K562 (cell line): ENCODE results near the gene CLIP1. TPM values are rescaled to one million over a fixed set of nuclear protein-coding genes. Genes with fewer than 3 reads are reported as not detected.

ENCODE experiments used
- CEBPZ ChIP-seq: fragments of 150-350 bp; IDR thresholded peaks from 2 replicates; pipeline ENCODE4 v1.6.1; 2014; ENCODE audit warnings: low read depth, mild to moderate bottlenecking, low read length, borderline replicate concordance
- CHD4 ChIP-seq: fragments of 200-600 bp; sonication (generic); IDR thresholded peaks from 3 replicates; pipeline ENCODE4 v1.6.1; 2012; ENCODE audit warnings: low read depth, mild to moderate bottlenecking, mixed read lengths, low read length, inconsistent platforms; ENCODE audit not compliant: insufficient read depth, insufficient replicate concordance, poor library complexity, severe bottlenecking
- CREBBP ChIP-seq: IDR thresholded peaks from one replicate; pipeline ENCODE4 v1.6.1; 2012; ENCODE audit warnings: low read depth, mild to moderate bottlenecking, control low read depth, inconsistent platforms, low read length
- IRF2 ChIP-seq: sonication (generic); formaldehyde crosslinking; IDR thresholded peaks from 2 replicates; pipeline ENCODE4 v1.8.1; 2022; ENCODE audit warnings: mild to moderate bottlenecking, missing genetic modification reagents
- NBN ChIP-seq: fragments of 450-650 bp; IDR thresholded peaks from 2 replicates; pipeline ENCODE4 v1.6.1; 2016; ENCODE audit warnings: low read depth, mild to moderate bottlenecking
- RBM14 ChIP-seq: fragments of 200-400 bp; formaldehyde crosslinking; IDR thresholded peaks from 2 replicates; pipeline ENCODE4 v1.6.1; 2018; ENCODE audit warnings: low read depth, mild to moderate bottlenecking, low read length, moderate library complexity, borderline replicate concordance; ENCODE audit not compliant: insufficient read depth
- TAF7 ChIP-seq: fragments of 450-650 bp; IDR thresholded peaks from 2 replicates; pipeline ENCODE4 v1.6.1; 2016; ENCODE audit warnings: missing genetic modification characterization, missing compliant biosample characterization
- TEAD1 ChIP-seq, 2 experiments: fragments of 450-650 bp in 1 of 2; sonication (generic) in 1 of 2; formaldehyde crosslinking; IDR thresholded peaks; 2 replicates each; pipeline versions ENCODE4 v1.4.0 to v1.8.0; 2020 to 2022; ENCODE audit warnings: mild to moderate bottlenecking in 2 of 2, missing genetic modification reagents in 1 of 2
- XRCC3 ChIP-seq: fragments of 450-650 bp; IDR thresholded peaks from 2 replicates; pipeline ENCODE4 v1.6.1; 2017; ENCODE audit warnings: mild to moderate bottlenecking, moderate library complexity
- ZNF282 ChIP-seq: sonication (generic); formaldehyde crosslinking; IDR thresholded peaks from 2 replicates; pipeline ENCODE4 v1.8.1; 2023; ENCODE audit warnings: missing genetic modification reagents
- ZNF3 ChIP-seq: fragments of 250-450 bp; sonication (Bioruptor Pico); IDR thresholded peaks from 2 replicates; pipeline ENCODE4 v1.5.0; 2021; ENCODE audit warnings: mild to moderate bottlenecking, moderate library complexity
- ZNF431 ChIP-seq: sonication (generic); formaldehyde crosslinking; IDR thresholded peaks from 2 replicates; pipeline ENCODE4 v1.8.0; 2022; ENCODE audit warnings: mild to moderate bottlenecking, missing genetic modification reagents
- polyA plus RNA-seq, 8 experiments: library from polyadenylated mRNA; depleted of rRNA in 4 of 8; stranded (reverse) in 5 of 8; unstranded in 3 of 8; fragments of >200 nt; fragmentation: Nextera tagmentation in 2 of 8; fragmentation: Illumina TruSeq in 1 of 8; extraction: Ambion mirVana in 2 of 8; extraction: Trizol in 1 of 8; gene quantifications; 2 replicates each; pipeline versions ENCODE4 v1.2.1 to v1.2.3, GENCODE V29; 2011 to 2014; ENCODE audit warnings: inconsistent platforms in 1 of 8, missing spikeins in 1 of 8
- total RNA-seq, 7 experiments: library from RNA; depleted of rRNA in 6 of 7; stranded (reverse); fragments of >200 nt in 6 of 7; fragmentation: Illumina TruSeq in 2 of 7; extraction: Trizol in 2 of 7; gene quantifications; 2 replicates each; pipeline versions ENCODE4 v1.2.1 to v1.2.3, GENCODE V29; 2011 to 2021; ENCODE audit warnings: low replicate concordance in 1 of 7
- TF ChIP-seq, protein P1 (sequence below): fragments of 250-450 bp; sonication (Bioruptor Pico); IDR thresholded peaks from 2 replicates; pipeline ENCODE4 v1.9.0; 2021; ENCODE audit warnings: mild to moderate bottlenecking
- TF ChIP-seq, protein P2 (sequence below): sonication (generic); formaldehyde crosslinking; IDR thresholded peaks from 2 replicates; pipeline ENCODE4 v1.8.0; 2022; ENCODE audit warnings: missing genetic modification reagents, mild to moderate bottlenecking, borderline replicate concordance

Gene CLIP1
- total and polyA plus RNA-seq, 9 of the 15 experiments (the other 6 are each of a cell fraction or from before 2014, with no cell fraction given) = 5.8 to 33.9 (median 27.6) TPM

- TF ChIP-seq CREBBP (no peak), ZNF431 (CRISPR knock-in tag) (peak; percentile 91), TEAD1 (CRISPR knock-in tag; IDR thresholded peaks at IDR 0.05) (peak in 1 of 2 experiments; percentile 27; a peak in 1 of 4 replicates), RBM14 (no peak), NBN (0 out of 2 replicates have a peak, but pooled peaks have one; percentile 22), TAF7 (tag) (peak; percentile 91), ZNF282 (CRISPR knock-in tag) (no peak), ZNF3 (no peak), XRCC3 (no peak), CEBPZ (no peak), IRF2 (no peak), CHD4 (no peak)
- TF ChIP-seq, protein P1, sequence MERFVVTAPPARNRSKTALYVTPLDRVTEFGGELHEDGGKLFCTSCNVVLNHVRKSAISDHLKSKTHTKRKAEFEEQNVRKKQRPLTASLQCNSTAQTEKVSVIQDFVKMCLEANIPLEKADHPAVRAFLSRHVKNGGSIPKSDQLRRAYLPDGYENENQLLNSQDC (CRISPR knock-in tag) = no peak
- TF ChIP-seq, protein P2, sequence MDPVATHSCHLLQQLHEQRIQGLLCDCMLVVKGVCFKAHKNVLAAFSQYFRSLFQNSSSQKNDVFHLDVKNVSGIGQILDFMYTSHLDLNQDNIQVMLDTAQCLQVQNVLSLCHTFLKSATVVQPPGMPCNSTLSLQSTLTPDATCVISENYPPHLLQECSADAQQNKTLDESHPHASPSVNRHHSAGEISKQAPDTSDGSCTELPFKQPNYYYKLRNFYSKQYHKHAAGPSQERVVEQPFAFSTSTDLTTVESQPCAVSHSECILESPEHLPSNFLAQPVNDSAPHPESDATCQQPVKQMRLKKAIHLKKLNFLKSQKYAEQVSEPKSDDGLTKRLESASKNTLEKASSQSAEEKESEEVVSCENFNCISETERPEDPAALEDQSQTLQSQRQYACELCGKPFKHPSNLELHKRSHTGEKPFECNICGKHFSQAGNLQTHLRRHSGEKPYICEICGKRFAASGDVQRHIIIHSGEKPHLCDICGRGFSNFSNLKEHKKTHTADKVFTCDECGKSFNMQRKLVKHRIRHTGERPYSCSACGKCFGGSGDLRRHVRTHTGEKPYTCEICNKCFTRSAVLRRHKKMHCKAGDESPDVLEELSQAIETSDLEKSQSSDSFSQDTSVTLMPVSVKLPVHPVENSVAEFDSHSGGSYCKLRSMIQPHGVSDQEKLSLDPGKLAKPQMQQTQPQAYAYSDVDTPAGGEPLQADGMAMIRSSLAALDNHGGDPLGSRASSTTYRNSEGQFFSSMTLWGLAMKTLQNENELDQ (CRISPR knock-in tag) = no peak
Observed at GRCh38 chr12:122225683-122226365, 196.6 kb downstream of the CLIP1 start, which contains the start of gene DIABLO (continued).
